ENCODE measurements around the gene LRRC74B. TPM values are rescaled to one million over a fixed set of nuclear protein-coding genes. Genes with fewer than 3 reads are reported as not detected.
A peak's percentile ranks its signal among the peaks of the same experiment; 100 is the strongest.

The LRRC74B gene
- total RNA-seq, 1 experiment from 2014 or later = not detected

- no peak overlapping the region; the same call in 1 of the 2 replicates for H2AFZ ChIP-seq (ENCODE audit: low read length)
- no peak overlapping the region for H3K4me2 ChIP-seq (ENCODE audit: low read length)
- POLR2A ChIA-PET (ENCODE audit: unreplicated experiment) = no interaction called here
- no peaks in the 10 kb centered on the region for H3K79me2 ChIP-seq (ENCODE audit: low read length)
- ATAC-seq (no peak), DNase-seq (no peak)
- TF ChIP-seq EZH2 (IDR thresholded peaks at IDR 0.05; ENCODE audit: low read length, unreplicated experiment) = no peak
- TF ChIP-seq CTCF (conservative IDR thresholded peaks at IDR 0.05; ENCODE audit: low read depth, low read length) = no peak
- no peak for TF ChIP-seq EZH2phosphoT487 (IDR thresholded peaks at IDR 0.05; ENCODE audit: borderline replicate concordance, low read length)
- no peaks in the 10 kb centered on the region for H3K27me3 ChIP-seq (ENCODE audit: low read length)
- no peak overlapping the region for H3K27ac ChIP-seq (ENCODE audit: low read length)
- H4K20me1 ChIP-seq (ENCODE audit: low read length) = no peaks in the 10 kb centered on the region
- H3F3A ChIP-seq (ENCODE audit: low read length, unreplicated experiment) = no peaks in the 10 kb centered on the region
- H3K4me1 ChIP-seq (ENCODE audit: insufficient read depth, low read length) = peaks cover 20% of the 10 kb centered on the region
- H3K9me3 ChIP-seq (ENCODE audit: low read length) = no peaks in the 10 kb centered on the region
- no peaks in the 10 kb centered on the region for H3K9me2 ChIP-seq (replicated peaks; ENCODE audit: low read length)
- H3K4me3 ChIP-seq (ENCODE audit: low read length) = no peak overlapping the region
- intact Hi-C loops (cut with micrococcal nuclease) = no loop called here
- H3K9ac ChIP-seq (ENCODE audit: low read length) = no peak overlapping the region
- no TSS peak for BruUV-seq (replicated peaks)
- H3K36me3 ChIP-seq (ENCODE audit: low read depth, low read length) = no peaks in the 10 kb centered on the region
- CTCF ChIA-PET = interaction anchor here (0.6 kb wide), 1 partner anchor 60 kb away, joined by 3 read pairs; no protein-coding TSS in a partner anchor
Measured at GRCh38 chr22:21101877-21102638, 56.3 kb downstream of the LRRC74B start.

GRCh38 chr22:21102659-21103267 lies 57.0 kb downstream of the LRRC74B start:
- Histone ChIP-seq H3K27ac (ENCODE audit: low read length) (no peak overlapping the region), H3K79me2 (ENCODE audit: low read length) (no peaks in the 10 kb centered on the region), H3K4me3 (ENCODE audit: low read length) (peak overlapping the region; percentile 51; the same call in 1 of the 2 replicates), H3K4me2 (ENCODE audit: low read length) (peak overlapping the region; percentile 65), H3K27me3 (ENCODE audit: low read length) (no peaks in the 10 kb centered on the region), H3K4me1 (ENCODE audit: insufficient read depth, low read length) (peaks cover 20% of the 10 kb centered on the region), H3F3A (ENCODE audit: low read length, unreplicated experiment) (no peaks in the 10 kb centered on the region), H3K9ac (ENCODE audit: low read length) (no peak overlapping the region), H2AFZ (ENCODE audit: low read length) (peak overlapping the region; percentile 72), H3K9me2 (replicated peaks; ENCODE audit: low read length) (no peaks in the 10 kb centered on the region), H3K9me3 (ENCODE audit: low read length) (no peaks in the 10 kb centered on the region), H4K20me1 (ENCODE audit: low read length) (no peaks in the 10 kb centered on the region), H3K36me3 (ENCODE audit: low read depth, low read length) (no peaks in the 10 kb centered on the region)
- ChIA-PET CTCF (interaction anchor here (0.5 to 0.6 kb wide), 2 partner anchors 61 to 104 kb away, joined by 3 read pairs; no protein-coding TSS in a partner anchor), POLR2A (ENCODE audit: unreplicated experiment) (no interaction called here)
- DNase-seq = peak; percentile 59
- peak; percentile 83 for ATAC-seq
- no peak for TF ChIP-seq EZH2phosphoT487 (IDR thresholded peaks at IDR 0.05; ENCODE audit: borderline replicate concordance, low read length)
- peak; percentile 76 for TF ChIP-seq CTCF (conservative IDR thresholded peaks at IDR 0.05; ENCODE audit: low read depth, low read length)
- intact Hi-C loops (cut with micrococcal nuclease) = no loop called here
- BruUV-seq (replicated peaks) = no TSS peak

GRCh38 chr22:21103633-21104032 lies 57.9 kb downstream of the LRRC74B start:
- intact Hi-C loops (cut with micrococcal nuclease) = no loop called here
- Histone ChIP-seq H3K27ac (ENCODE audit: low read length) (no peak overlapping the region), H4K20me1 (ENCODE audit: low read length) (no peaks in the 10 kb centered on the region), H3K27me3 (ENCODE audit: low read length) (no peaks in the 10 kb centered on the region), H3K9ac (ENCODE audit: low read length) (no peak overlapping the region), H3K79me2 (ENCODE audit: low read length) (no peaks in the 10 kb centered on the region), H3K9me3 (ENCODE audit: low read length) (no peaks in the 10 kb centered on the region), H3F3A (ENCODE audit: low read length, unreplicated experiment) (no peaks in the 10 kb centered on the region), H3K4me1 (ENCODE audit: insufficient read depth, low read length) (peaks cover 25% of the 10 kb centered on the region), H3K4me3 (ENCODE audit: low read length) (peak overlapping the region; percentile 24; the same call in 1 of the 2 replicates), H2AFZ (ENCODE audit: low read length) (no peak overlapping the region), H3K9me2 (replicated peaks; ENCODE audit: low read length) (no peaks in the 10 kb centered on the region), H3K36me3 (ENCODE audit: low read depth, low read length) (no peaks in the 10 kb centered on the region), H3K4me2 (ENCODE audit: low read length) (peak overlapping the region; percentile 41; the same call in 1 of the 2 replicates)
- TF ChIP-seq CTCF (conservative IDR thresholded peaks at IDR 0.05; ENCODE audit: low read depth, low read length) = no peak
- no peak for TF ChIP-seq EZH2phosphoT487 (IDR thresholded peaks at IDR 0.05; ENCODE audit: borderline replicate concordance, low read length)
- no peak for TF ChIP-seq EZH2 (IDR thresholded peaks at IDR 0.05; ENCODE audit: low read length, unreplicated experiment)
- ChIA-PET POLR2A (ENCODE audit: unreplicated experiment) (no interaction called here), CTCF (no interaction called here)
- BruUV-seq (replicated peaks) = no TSS peak
- DNase-seq = no peak
- no peak for ATAC-seq

Data from PC-3 (cell line).